Measurements from ENCODE around the gene ICAM3. TPM values are rescaled to one million over a fixed set of nuclear protein-coding genes. Genes with fewer than 3 reads are reported as not detected.

The ICAM3 gene
- total RNA-seq, 1 donor = 8.5 TPM

DNA sequence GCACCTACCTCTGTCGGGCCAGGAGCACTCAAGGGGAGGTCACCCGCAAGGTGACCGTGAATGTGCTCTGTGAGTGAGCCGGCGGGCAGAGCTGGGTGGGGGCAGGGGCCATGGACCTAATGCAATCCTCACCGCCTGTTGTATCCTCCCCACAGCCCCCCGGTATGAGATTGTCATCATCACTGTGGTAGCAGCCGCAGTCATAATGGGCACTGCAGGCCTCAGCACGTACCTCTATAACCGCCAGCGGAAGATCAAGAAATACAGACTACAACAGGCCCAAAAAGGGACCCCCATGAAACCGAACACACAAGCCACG is 54.5 kb downstream of the ICAM3 start:
- TF ChIP-seq, protein P1, sequence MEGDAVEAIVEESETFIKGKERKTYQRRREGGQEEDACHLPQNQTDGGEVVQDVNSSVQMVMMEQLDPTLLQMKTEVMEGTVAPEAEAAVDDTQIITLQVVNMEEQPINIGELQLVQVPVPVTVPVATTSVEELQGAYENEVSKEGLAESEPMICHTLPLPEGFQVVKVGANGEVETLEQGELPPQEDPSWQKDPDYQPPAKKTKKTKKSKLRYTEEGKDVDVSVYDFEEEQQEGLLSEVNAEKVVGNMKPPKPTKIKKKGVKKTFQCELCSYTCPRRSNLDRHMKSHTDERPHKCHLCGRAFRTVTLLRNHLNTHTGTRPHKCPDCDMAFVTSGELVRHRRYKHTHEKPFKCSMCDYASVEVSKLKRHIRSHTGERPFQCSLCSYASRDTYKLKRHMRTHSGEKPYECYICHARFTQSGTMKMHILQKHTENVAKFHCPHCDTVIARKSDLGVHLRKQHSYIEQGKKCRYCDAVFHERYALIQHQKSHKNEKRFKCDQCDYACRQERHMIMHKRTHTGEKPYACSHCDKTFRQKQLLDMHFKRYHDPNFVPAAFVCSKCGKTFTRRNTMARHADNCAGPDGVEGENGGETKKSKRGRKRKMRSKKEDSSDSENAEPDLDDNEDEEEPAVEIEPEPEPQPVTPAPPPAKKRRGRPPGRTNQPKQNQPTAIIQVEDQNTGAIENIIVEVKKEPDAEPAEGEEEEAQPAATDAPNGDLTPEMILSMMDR (IDR thresholded peaks at IDR 0.05; ENCODE audit: insufficient read depth, low read length) = no peak
- DNase-seq (ENCODE audit: low read depth) = no peak

DNA sequence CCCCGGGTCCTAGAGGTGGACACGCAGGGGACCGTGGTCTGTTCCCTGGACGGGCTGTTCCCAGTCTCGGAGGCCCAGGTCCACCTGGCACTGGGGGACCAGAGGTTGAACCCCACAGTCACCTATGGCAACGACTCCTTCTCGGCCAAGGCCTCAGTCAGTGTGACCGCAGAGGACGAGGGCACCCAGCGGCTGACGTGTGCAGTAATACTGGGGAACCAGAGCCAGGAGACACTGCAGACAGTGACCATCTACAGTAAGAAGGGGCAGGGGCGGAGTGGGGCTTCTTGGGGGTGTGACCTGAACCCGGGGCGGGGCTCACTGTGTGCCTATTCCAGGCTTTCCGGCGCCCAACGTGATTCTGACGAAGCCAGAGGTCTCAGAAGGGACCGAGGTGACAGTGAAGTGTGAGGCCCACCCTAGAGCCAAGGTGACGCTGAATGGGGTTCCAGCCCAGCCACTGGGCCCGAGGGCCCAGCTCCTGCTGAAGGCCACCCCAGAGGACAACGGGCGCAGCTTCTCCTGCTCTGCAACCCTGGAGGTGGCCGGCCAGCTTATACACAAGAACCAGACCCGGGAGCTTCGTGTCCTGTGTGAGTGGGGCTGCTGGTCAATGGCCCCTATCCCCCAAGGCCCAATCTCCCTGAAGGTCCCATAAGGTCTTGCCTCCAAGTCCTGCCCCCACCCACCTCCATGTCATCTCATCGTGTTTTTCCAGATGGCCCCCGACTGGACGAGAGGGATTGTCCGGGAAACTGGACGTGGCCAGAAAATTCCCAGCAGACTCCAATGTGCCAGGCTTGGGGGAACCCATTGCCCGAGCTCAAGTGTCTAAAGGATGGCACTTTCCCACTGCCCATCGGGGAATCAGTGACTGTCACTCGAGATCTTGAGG is 55.1 kb downstream of the ICAM3 start:
- no peak overlapping the region for H3K4me3 ChIP-seq (ENCODE audit: low read depth, low read length)
- TF ChIP-seq, protein P1 (IDR thresholded peaks at IDR 0.05; ENCODE audit: insufficient read depth, low read length) = no peak
- DNase-seq (ENCODE audit: low read depth) = no peak

More for the DNA sequence above, 54.5 kb downstream of the ICAM3 start:
- no peak overlapping the region for H3K4me3 ChIP-seq (ENCODE audit: low read depth, low read length)

Small RNA genes within 50 kb of the gene (small RNA-seq; reads per million reads assigned to genes)
- gene AC011511.1 (not detected), gene AC011511.4 (0.25 reads per million)

Other genes with a start within 250 kb of the ICAM3 start
- 0.09 and 0.90 TPM in 2 replicates for gene ANGPTL6, start 236.9 kb downstream of the ICAM3 start, total RNA-seq (ENCODE audit: low replicate concordance)
- 7.8 and 21.8 TPM in 2 replicates for gene PPAN, start 233.3 kb downstream of the ICAM3 start, total RNA-seq (ENCODE audit: low replicate concordance)
- gene P2RY11, start 227.9 kb downstream of the ICAM3 start, total RNA-seq (ENCODE audit: low replicate concordance) = 0.33 and 3.0 TPM in 2 replicates
- 120 and 193 TPM in 2 replicates for gene EIF3G, start 219.7 kb downstream of the ICAM3 start, total RNA-seq (ENCODE audit: low replicate concordance)
- 72.9 and 116 TPM in 2 replicates for gene DNMT1, start 144.7 kb downstream of the ICAM3 start, total RNA-seq (ENCODE audit: low replicate concordance)
- gene S1PR2, start 108.3 kb downstream of the ICAM3 start, total RNA-seq (ENCODE audit: low replicate concordance) = 9.7 and 44.6 TPM in 2 replicates
- 23.1 and 33.9 TPM in 2 replicates for gene MRPL4, start 87.4 kb downstream of the ICAM3 start, total RNA-seq (ENCODE audit: low replicate concordance)
- 6.5 and 45.7 TPM in 2 replicates for gene ICAM1, start 68.5 kb downstream of the ICAM3 start, total RNA-seq (ENCODE audit: low replicate concordance)
- 0.27 and 0.98 TPM in 2 replicates for gene ICAM4, start 52.7 kb downstream of the ICAM3 start, total RNA-seq (ENCODE audit: low replicate concordance)
- gene ICAM5, start 49.7 kb downstream of the ICAM3 start, total RNA-seq (ENCODE audit: low replicate concordance) = 1.2 and 4.4 TPM in 2 replicates
- gene ZGLP1, start 29.8 kb downstream of the ICAM3 start, total RNA-seq (ENCODE audit: low replicate concordance) = 0.16 and 0.63 TPM in 2 replicates
- 15.1 and 97.6 TPM in 2 replicates for gene FDX2, start 23.6 kb downstream of the ICAM3 start, total RNA-seq (ENCODE audit: low replicate concordance)
- 6.5 and 12.0 TPM in 2 replicates for gene RAVER1, start 6.1 kb downstream of the ICAM3 start, total RNA-seq (ENCODE audit: low replicate concordance)
- gene TYK2, start 40.9 kb upstream of the ICAM3 start, total RNA-seq (ENCODE audit: low replicate concordance) = 25.7 and 51.5 TPM in 2 replicates
- 60.5 and 151 TPM in 2 replicates for gene CDC37, start 63.9 kb upstream of the ICAM3 start, total RNA-seq (ENCODE audit: low replicate concordance)
- gene PDE4A, start 80.9 kb upstream of the ICAM3 start, total RNA-seq (ENCODE audit: low replicate concordance) = 1.8 and 7.0 TPM in 2 replicates
- 62.5 and 130 TPM in 2 replicates for gene KEAP1, start 163.7 kb upstream of the ICAM3 start, total RNA-seq (ENCODE audit: low replicate concordance)
- 0.27 and 0.41 TPM in 2 replicates for gene S1PR5, start 177.8 kb upstream of the ICAM3 start, total RNA-seq (ENCODE audit: low replicate concordance)
- 6.3 and 11.4 TPM in 2 replicates for gene ATG4D, start 204.3 kb upstream of the ICAM3 start, total RNA-seq (ENCODE audit: low replicate concordance)
- 11.1 and 25.0 TPM in 2 replicates for gene KRI1, start 226.4 kb upstream of the ICAM3 start, total RNA-seq (ENCODE audit: low replicate concordance)
- 3.8 and 9.2 TPM in 2 replicates for gene CDKN2D, start 229.4 kb upstream of the ICAM3 start, total RNA-seq (ENCODE audit: low replicate concordance)
- not detected in 2 replicates for gene AP1M2, start 247.7 kb upstream of the ICAM3 start, total RNA-seq (ENCODE audit: low replicate concordance)